ENCODE results near the gene FOCAD.

DNA sequence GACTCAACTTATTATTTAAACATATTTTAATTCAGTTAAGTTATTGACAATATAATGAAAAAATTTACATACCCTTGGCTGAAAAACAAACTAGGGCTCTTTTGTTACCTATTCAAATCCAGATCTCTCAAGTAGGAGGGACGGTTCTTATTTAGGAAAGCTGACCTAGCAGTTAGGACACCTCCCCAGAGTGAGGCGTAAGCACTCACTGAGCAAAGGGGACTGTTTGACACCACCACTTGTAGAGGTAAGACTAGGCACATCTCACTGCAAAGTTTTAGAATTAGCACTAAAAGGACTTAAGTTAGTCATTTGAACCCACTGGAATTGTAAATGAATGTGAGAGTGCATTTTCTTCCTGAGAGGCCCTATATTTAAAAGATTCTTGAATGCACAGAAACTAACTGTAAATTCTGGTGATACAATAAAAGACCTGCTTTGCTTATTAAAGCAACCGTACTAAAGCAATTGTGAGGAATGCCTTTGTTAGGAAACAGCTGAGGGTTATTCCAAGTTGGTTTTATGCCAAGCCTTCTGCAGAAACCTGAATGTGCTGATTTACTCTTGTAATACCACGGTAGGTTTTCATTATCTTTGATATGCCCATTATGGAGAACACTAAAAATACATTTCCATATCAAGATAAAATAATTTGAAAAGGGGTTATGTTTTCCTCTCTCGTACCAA, 331.2 kb downstream of the FOCAD start:
- TF ChIP-seq, protein P1, sequence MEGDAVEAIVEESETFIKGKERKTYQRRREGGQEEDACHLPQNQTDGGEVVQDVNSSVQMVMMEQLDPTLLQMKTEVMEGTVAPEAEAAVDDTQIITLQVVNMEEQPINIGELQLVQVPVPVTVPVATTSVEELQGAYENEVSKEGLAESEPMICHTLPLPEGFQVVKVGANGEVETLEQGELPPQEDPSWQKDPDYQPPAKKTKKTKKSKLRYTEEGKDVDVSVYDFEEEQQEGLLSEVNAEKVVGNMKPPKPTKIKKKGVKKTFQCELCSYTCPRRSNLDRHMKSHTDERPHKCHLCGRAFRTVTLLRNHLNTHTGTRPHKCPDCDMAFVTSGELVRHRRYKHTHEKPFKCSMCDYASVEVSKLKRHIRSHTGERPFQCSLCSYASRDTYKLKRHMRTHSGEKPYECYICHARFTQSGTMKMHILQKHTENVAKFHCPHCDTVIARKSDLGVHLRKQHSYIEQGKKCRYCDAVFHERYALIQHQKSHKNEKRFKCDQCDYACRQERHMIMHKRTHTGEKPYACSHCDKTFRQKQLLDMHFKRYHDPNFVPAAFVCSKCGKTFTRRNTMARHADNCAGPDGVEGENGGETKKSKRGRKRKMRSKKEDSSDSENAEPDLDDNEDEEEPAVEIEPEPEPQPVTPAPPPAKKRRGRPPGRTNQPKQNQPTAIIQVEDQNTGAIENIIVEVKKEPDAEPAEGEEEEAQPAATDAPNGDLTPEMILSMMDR (IDR thresholded peaks at IDR 0.05; ENCODE audit: insufficient read depth, low read depth, low read length), result no peak
- TF ChIP-seq EZH2 (IDR thresholded peaks at IDR 0.05; ENCODE audit: insufficient read depth, low read length), result no peak
